Tibial nerve (tissue), 4 donors: Measurements from ENCODE around the gene TSR3.

Experiments
- CTCF ChIP-seq, 5 experiments: fragments of 200-600 bp in 3 of 5; fragments of 450-650 bp in 2 of 5; sonication (generic) in 3 of 5; IDR thresholded peaks; one replicate each; pipeline ENCODE4 v1.5.1; 2016 to 2019; ENCODE audit warnings: antibody characterized with exemption in 5 of 5, mild to moderate bottlenecking in 3 of 5, moderate library complexity in 2 of 5
- EP300 ChIP-seq, 2 donors: sonication (generic); formaldehyde crosslinking; IDR thresholded peaks; one replicate each; pipeline ENCODE4 v1.6.1; 2017; ENCODE audit warnings: antibody characterized with exemption in 2 of 2, mild to moderate bottlenecking in 1 of 2
- POLR2A ChIP-seq, 2 donors: fragments of 450-650 bp; IDR thresholded peaks; one replicate each; pipeline ENCODE4 v1.6.1; 2017; ENCODE audit warnings: antibody characterized with exemption in 2 of 2, mild to moderate bottlenecking in 2 of 2, moderate library complexity in 2 of 2

DNA sequence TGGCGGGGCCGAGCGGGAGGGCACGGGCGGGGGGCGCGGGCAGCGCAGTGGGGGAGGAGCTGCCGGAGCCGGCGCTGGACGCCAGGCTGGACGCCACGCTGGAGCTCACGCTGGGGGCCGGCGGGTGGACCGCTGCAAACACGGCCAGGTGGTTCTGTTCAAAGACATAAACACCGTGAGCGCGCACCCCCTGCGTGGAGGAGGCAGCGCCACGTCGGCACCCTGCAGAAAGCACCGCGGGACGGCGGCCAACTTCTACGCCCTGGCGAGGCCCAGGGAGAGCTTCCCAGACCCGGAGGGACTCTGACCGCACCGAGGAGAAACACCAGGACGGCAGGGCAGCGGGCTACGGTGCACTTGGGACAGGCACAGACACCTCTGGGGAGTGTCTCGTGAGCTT lies 33.6 kb upstream of the TSR3 start:
- TF ChIP-seq CTCF (IDR thresholded peaks at IDR 0.05) (no peak), POLR2A (IDR thresholded peaks at IDR 0.05) (no peak), EP300 (IDR thresholded peaks at IDR 0.05) (no peak)
